Bronchial epithelial cell (primary cell): ENCODE measurements around the gene CBX3. TPM values are rescaled to one million over a fixed set of nuclear protein-coding genes. Genes with fewer than 3 reads are reported as not detected.

Experiments
- DNase-seq: peaks from one replicate; pipeline ENCODE4 v3.0.0-alpha.2; 2010; ENCODE audit warnings: low read depth
- FAIRE-seq: peaks from 2 replicates; lab custom pipeline; 2011; peaks lifted over from hg19 to GRCh38; lab: Jason Lieb, UNC
- H3K27me3 ChIP-seq: 2 replicates; pipeline ENCODE4 v1.5.1; 2011; ENCODE audit warnings: low read length; ENCODE audit not compliant: control insufficient read depth, insufficient read depth
- H3K36me3 ChIP-seq: 2 replicates; pipeline ENCODE4 v1.5.1; 2011; ENCODE audit warnings: low read length; ENCODE audit not compliant: control insufficient read depth, insufficient read depth
- H3K4me3 ChIP-seq: 2 replicates; pipeline ENCODE4 v1.5.1; 2011; ENCODE audit warnings: mild to moderate bottlenecking, low read depth, low read length, control low read depth
- CTCF ChIP-seq: IDR thresholded peaks from 2 replicates; pipeline ENCODE4 v1.5.1; 2011; ENCODE audit warnings: mild to moderate bottlenecking, moderate library complexity, low read length, control low read depth, inconsistent platforms; ENCODE audit not compliant: insufficient read depth, severe bottlenecking
- total RNA-seq: library from RNA; depleted of rRNA; stranded (reverse); fragments of >200 nt; gene quantifications from 2 replicates; pipeline ENCODE4 v1.2.1, GENCODE V29; 2014

Gene CBX3
- total RNA-seq, 1 donor from 2014 or later: 87.7 TPM

GRCh38 chr7:26208040-26208439 is 6.5 kb downstream of the CBX3 start:
- peaks cover 10% of the 10 kb centered on the region for H3K36me3 ChIP-seq
- FAIRE-seq: no peak
- no peak overlapping the region for H3K4me3 ChIP-seq
- H3K27me3 ChIP-seq: no peaks in the 10 kb centered on the region
- DNase-seq: no peak
- TF ChIP-seq CTCF: no peak

- Histone ChIP-seq H3K36me3 (peaks cover 4% of the 10 kb centered on the region), H3K4me3 (no peak overlapping the region), H3K27me3 (no peaks in the 10 kb centered on the region)
- FAIRE-seq (no peak), DNase-seq (no peak)
- no peak for TF ChIP-seq CTCF
Observed at GRCh38 chr7:26212921-26213718, 11.6 kb downstream of the CBX3 start.

GRCh38 chr7:26213807-26214515 is 12.4 kb downstream of the CBX3 start:
- DNase-seq (no peak), FAIRE-seq (no peak)
- Histone ChIP-seq H3K4me3 (no peak overlapping the region), H3K36me3 (peaks cover 4% of the 10 kb centered on the region), H3K27me3 (no peaks in the 10 kb centered on the region)
- no peak for TF ChIP-seq CTCF

GRCh38 chr7:26216049-26216448 is 14.5 kb downstream of the CBX3 start:
- DNase-seq (no peak), FAIRE-seq (no peak)
- TF ChIP-seq CTCF: no peak
- no peaks in the 10 kb centered on the region for H3K27me3 ChIP-seq
- H3K36me3 ChIP-seq: no peaks in the 10 kb centered on the region
- H3K4me3 ChIP-seq: no peak overlapping the region

GRCh38 chr7:26224359-26224758 is 22.8 kb downstream of the CBX3 start:
- H3K27me3 ChIP-seq: no peaks in the 10 kb centered on the region
- DNase-seq (no peak), FAIRE-seq (no peak)
- no peak for TF ChIP-seq CTCF
- no peak overlapping the region for H3K4me3 ChIP-seq
- H3K36me3 ChIP-seq: no peaks in the 10 kb centered on the region
